GM06990 (cell line): ENCODE data around the gene AP1G2.

ENCODE experiments used
- DNase-seq: peaks from one replicate; pipeline ENCODE4 v3.0.0-alpha.2; 2011; ENCODE audit not compliant: insufficient read length; ENCODE audit errors: extremely low read depth
- H3K27me3 ChIP-seq: replicated peaks from 2 replicates; pipeline ENCODE4 v1.6.0; 2011; ENCODE audit warnings: low read length; ENCODE audit not compliant: control insufficient read depth, insufficient read depth
- H3K36me3 ChIP-seq: 2 replicates; pipeline ENCODE4 v1.5.1; 2011; ENCODE audit warnings: low read length; ENCODE audit not compliant: control insufficient read depth, insufficient read depth
- H3K4me3 ChIP-seq: replicated peaks from 2 replicates; pipeline ENCODE4 v1.5.1; 2011; ENCODE audit warnings: low read depth, mild to moderate bottlenecking, control low read depth, low read length
- TF ChIP-seq, protein P1 (sequence below): IDR thresholded peaks from 2 replicates; pipeline ENCODE4 v1.5.1; 2011; ENCODE audit warnings: low read length, control low read depth, mild to moderate bottlenecking, inconsistent platforms; ENCODE audit not compliant: insufficient read depth, poor library complexity, severe bottlenecking

Gene AP1G2

DNA sequence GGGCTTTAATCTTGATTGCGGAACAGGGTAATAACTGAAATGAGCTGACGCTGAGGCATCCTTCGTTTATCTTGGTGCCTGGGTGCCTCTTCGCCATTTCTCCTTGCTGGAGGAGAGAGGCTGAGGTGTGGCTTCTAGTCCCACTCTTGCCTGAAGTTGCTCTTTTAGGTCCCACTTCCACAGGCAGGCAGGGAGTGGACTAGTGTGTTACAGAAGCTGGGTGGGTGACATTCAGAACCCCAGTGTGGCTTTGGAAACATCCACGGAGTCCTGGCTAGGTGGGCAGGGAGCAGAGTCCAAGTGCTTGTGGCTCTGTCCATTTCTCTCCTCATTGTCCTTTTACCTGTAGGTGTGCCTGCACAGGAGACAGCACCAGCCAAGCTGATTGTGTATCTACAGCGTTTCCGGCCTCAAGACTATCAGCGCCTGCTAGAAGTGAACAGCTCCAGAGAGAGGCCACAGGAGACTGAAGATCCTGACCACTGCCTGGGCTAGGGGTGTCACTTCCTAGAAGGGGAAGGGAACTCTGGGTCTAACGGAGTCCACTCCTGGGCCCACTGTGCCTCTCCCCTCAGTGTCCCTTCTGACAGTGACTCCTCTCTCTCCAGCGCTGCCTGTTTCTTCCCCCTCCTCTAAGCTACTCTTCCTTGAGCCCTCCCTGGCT, 9.1 kb downstream of the AP1G2 start:
- peaks cover 32% of the 10 kb centered on the region for H3K36me3 ChIP-seq
- H3K4me3 ChIP-seq, result no peak overlapping the region
- no peak for DNase-seq
- TF ChIP-seq, protein P1, sequence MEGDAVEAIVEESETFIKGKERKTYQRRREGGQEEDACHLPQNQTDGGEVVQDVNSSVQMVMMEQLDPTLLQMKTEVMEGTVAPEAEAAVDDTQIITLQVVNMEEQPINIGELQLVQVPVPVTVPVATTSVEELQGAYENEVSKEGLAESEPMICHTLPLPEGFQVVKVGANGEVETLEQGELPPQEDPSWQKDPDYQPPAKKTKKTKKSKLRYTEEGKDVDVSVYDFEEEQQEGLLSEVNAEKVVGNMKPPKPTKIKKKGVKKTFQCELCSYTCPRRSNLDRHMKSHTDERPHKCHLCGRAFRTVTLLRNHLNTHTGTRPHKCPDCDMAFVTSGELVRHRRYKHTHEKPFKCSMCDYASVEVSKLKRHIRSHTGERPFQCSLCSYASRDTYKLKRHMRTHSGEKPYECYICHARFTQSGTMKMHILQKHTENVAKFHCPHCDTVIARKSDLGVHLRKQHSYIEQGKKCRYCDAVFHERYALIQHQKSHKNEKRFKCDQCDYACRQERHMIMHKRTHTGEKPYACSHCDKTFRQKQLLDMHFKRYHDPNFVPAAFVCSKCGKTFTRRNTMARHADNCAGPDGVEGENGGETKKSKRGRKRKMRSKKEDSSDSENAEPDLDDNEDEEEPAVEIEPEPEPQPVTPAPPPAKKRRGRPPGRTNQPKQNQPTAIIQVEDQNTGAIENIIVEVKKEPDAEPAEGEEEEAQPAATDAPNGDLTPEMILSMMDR, result no peak
- H3K27me3 ChIP-seq, result no peaks in the 10 kb centered on the region

DNA sequence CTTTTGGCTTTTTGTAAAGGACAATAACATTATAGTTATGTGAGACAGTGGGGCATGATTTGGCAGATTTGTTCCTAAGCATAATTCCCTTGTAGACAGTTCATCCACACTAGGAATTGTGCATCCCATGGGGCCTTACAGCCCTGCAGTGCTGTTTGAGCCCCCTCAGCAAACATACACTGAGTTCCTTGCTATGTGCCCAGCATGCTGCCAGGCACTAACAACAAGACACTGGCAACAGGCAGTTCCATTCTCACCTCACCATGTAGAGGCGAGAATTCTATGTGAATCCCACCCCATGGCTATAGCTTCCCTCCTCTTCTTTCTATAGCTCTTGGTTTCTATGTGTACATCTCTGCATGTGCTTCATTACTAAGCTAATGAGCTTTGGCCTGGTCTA, 9.6 kb downstream of the AP1G2 start:
- DNase-seq, result no peak
- Histone ChIP-seq H3K27me3 (no peaks in the 10 kb centered on the region), H3K4me3 (peak overlapping the region; percentile 87), H3K36me3 (peaks cover 30% of the 10 kb centered on the region)
- TF ChIP-seq, protein P1, result no peak

DNA sequence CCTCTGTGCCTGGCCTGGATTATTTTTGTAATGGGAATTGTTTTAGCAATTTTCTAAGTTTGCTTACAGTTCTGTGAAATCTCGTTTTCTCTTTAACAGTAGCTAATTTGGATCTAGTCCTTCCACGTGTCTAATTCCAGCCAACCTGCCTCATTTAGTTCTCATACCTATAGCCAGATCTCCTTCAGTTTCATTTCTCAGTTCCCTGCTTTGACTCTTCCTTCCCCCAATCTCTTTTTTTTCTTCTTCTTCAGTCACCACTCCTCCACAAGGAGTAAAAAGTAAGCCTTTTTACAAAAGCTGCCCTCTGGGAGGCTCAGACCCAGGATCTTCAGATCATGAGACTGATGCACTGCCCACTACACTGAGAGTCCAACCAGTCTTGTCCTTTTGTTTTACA, 10.1 kb downstream of the AP1G2 start:
- TF ChIP-seq, protein P1, result no peak
- Histone ChIP-seq H3K27me3 (no peaks in the 10 kb centered on the region), H3K36me3 (peaks cover 29% of the 10 kb centered on the region), H3K4me3 (peak overlapping the region; percentile 87)
- no peak for DNase-seq

DNA sequence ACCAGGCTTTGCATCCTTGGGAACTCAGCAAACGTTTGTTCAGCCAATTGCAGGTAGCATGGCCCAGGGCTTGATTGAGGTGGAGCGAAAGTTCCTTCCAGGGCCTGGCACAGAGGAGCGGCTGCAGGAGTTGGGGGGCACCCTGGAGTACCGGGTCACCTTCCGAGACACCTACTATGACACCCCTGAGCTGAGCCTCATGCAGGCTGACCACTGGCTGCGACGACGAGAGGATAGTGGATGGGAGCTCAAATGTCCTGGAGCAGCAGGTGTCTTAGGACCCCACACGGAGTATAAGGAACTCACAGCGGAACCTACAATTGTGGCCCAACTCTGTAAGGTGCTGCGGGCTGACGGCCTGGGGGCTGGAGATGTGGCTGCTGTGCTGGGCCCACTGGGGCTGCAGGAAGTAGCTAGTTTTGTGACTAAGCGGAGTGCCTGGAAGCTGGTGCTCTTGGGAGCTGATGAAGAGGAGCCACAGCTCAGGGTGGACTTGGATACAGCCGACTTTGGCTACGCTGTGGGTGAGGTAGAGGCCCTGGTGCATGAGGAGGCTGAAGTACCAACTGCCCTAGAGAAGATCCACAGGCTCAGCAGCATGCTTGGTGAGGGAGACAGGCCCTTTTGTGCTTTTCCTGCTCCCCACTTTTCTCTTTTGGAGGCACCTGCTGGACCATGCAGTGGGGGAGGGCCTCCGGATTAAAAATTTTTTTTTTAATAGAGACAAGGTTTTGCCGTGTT, 10.7 kb downstream of the AP1G2 start:
- Histone ChIP-seq H3K36me3 (peaks cover 23% of the 10 kb centered on the region), H3K27me3 (no peaks in the 10 kb centered on the region), H3K4me3 (peak overlapping the region; percentile 87)
- TF ChIP-seq, protein P1, result no peak
- peak; percentile 46 for DNase-seq

DNA sequence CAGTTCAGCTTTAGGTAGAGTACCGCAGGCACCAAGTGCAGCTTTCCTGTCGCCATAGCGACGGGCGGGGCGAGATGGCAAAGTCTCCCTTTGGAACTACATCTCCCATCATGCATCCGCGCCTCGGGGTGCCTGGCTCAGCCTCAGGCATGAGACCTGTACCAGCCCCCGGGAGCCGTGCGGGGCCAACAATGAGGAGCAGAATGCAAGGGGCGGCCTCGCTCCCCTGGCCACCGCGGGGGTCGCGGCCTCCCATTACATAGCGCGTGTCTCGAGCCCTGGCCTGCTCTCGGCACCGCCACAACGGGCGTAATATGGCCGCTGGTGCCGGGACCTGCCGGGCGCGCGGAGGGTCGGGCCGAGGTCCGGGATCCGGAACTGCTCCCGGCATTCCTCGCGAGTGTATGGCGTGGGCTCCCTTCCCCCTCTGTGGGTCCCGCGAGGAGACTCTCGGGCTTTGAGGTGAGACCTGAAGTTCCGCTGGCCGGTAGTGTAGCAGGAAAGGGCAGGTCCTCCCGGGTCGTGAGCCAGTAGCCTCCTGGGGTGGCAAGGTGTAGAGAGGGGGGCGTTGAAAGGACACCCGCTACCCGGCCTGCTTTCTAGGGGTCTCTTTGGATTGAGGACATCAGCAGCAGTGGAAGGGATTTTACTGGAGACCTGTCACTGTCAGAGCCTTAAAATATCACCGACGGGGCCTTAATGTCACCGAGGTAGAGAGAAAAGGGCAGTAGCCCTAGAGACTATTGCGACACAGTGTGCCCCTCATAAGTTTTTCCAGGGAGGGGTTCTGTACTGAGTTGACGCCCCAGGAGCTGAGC, 11.5 kb downstream of the AP1G2 start, which contains the start of gene THTPA:
Gene THTPA, plus strand, starts transcription at position 390 of the 818 bp plus-strand sequence. CDS start 487 bp downstream, outside the sequence.
- TF ChIP-seq, protein P1, result no peak
- H3K36me3 ChIP-seq, result peaks cover 16% of the 10 kb centered on the region
- peak; percentile 91 for DNase-seq
- peak within 1 kb of the TSS; percentile 87 for H3K4me3 ChIP-seq
- no peaks in the 10 kb centered on the region for H3K27me3 ChIP-seq
